ENCODE results near the gene DEPP1. TPM values are rescaled to one million over a fixed set of nuclear protein-coding genes. Genes with fewer than 3 reads are reported as not detected.

DEPP1 gene
- total and polyA plus RNA-seq, 2 of the 4 experiments (the other 2 are of a cell fraction): 13.6 to 30.0 TPM

- Histone ChIP-seq H3K18ac (ENCODE audit: low read depth, low read length) (peak overlapping the region; percentile 99), H3K4ac (ENCODE audit: low read depth, low read length) (peak overlapping the region; percentile 99), H4K5ac (ENCODE audit: low read depth, low read length) (peak overlapping the region; percentile 96), H2BK5ac (ENCODE audit: low read depth, low read length, poor library complexity, severe bottlenecking) (peak overlapping the region; percentile 98), H3K9ac (ENCODE audit: low read depth, low read length) (peak overlapping the region; percentile 77), H4K8ac (ENCODE audit: low read depth in 2 of 2, low read length in 2 of 2) (peak overlapping the region; percentile 92 to 96), H2BK15ac (ENCODE audit: low read depth, low read length) (peak overlapping the region; percentile 97; the same call in 2 of the 3 replicates), H2AFZ (replicated peaks; ENCODE audit: low read length, poor library complexity) (peak overlapping the region; percentile 77), H2BK20ac (ENCODE audit: low read depth, low read length) (peak overlapping the region; percentile 98), H2AK9ac (replicated peaks; ENCODE audit: low read depth, low read length, poor library complexity) (peak overlapping the region; percentile 89), H3K4me2 (ENCODE audit: low read depth, low read length) (peak overlapping the region; percentile 59), H3K56ac (ENCODE audit: extremely low read depth, insufficient read depth, low read length) (peak overlapping the region; percentile 88), H2BK120ac (ENCODE audit: low read depth, low read length) (peak overlapping the region; percentile 99), H3K9me3 (ENCODE audit: control insufficient read depth, insufficient read depth, low read length) (no peaks in the 10 kb centered on the region), H3K79me1 (ENCODE audit: low read depth in 1 of 2, low read length in 2 of 2) (peaks cover 0 to 10% of the 10 kb centered on the region in 2 experiments; a peak in 1 of 4 replicates), H3K23ac (ENCODE audit: low read depth, low read length) (peak overlapping the region; percentile 93), H4K91ac (ENCODE audit: insufficient read depth, low read depth, low read length) (peak overlapping the region; percentile 98), H3K27me3 (ENCODE audit: control insufficient read depth, insufficient read depth, low read length) (no peaks in the 10 kb centered on the region), H4K20me1 (ENCODE audit: insufficient read depth, low read length) (no peaks in the 10 kb centered on the region), H3K14ac (replicated peaks; ENCODE audit: low read depth, low read length) (peak overlapping the region; percentile 95), H2AK5ac (ENCODE audit: low read depth, low read length) (peak overlapping the region; percentile 98), H3K4me1 (ENCODE audit: control insufficient read depth, insufficient read depth, low read length) (peaks cover 52% of the 10 kb centered on the region), H3K4me3 (ENCODE audit: insufficient read depth, low read depth, low read length) (no peak overlapping the region), H3K9me1 (ENCODE audit: insufficient read depth, low read length) (peaks cover 49% of the 10 kb centered on the region), H3K36me3 (ENCODE audit: control insufficient read depth, insufficient read depth, low read length) (peaks cover 7% of the 10 kb centered on the region; the same call in 1 of the 2 replicates), H3K27ac (ENCODE audit: insufficient read depth, low read length) (peak overlapping the region; percentile 99)
- ChIA-PET POLR2A (ENCODE audit: unreplicated experiment) (interaction anchor here (0.5 to 1.3 kb wide), 2 partner anchors 15 to 259 kb away, joined by 3 to 5 read pairs; partner anchors contain the start of gene DEPP1), CTCF (interaction anchor here (0.6 to 1.0 kb wide), 3 partner anchors 61 to 1504 kb away, joined by 3 to 6 read pairs (median 5); no protein-coding TSS in a partner anchor)
- TF ChIP-seq MXI1 (IDR thresholded peaks at IDR 0.05; ENCODE audit: borderline replicate concordance, low read depth, low read length) (no peak), BHLHE40 (IDR thresholded peaks at IDR 0.05; ENCODE audit: low read depth, low read length) (peak; percentile 24; the same call in 1 of the 2 replicates), CTCF (conservative IDR thresholded peaks at IDR 0.05; ENCODE audit: low read depth, low read length) (no peak), NFE2L2 (IDR thresholded peaks at IDR 0.05; ENCODE audit: low read depth, low read length) (no peak), RFX5 (IDR thresholded peaks at IDR 0.05; ENCODE audit: low read depth, low read length) (no peak), RCOR1 (IDR thresholded peaks at IDR 0.05; ENCODE audit: insufficient replicate concordance, low read length) (no peak), CEBPB (IDR thresholded peaks at IDR 0.05; ENCODE audit: low read depth, low read length) (peak; percentile 84), MAZ (IDR thresholded peaks at IDR 0.05; ENCODE audit: borderline replicate concordance, low read depth, low read length) (no peak), POLR2A (IDR thresholded peaks at IDR 0.05; ENCODE audit: low read depth, low read length) (no peak), USF2 (IDR thresholded peaks at IDR 0.05; ENCODE audit: low read depth, low read length) (no peak), MAFK (IDR thresholded peaks at IDR 0.05; ENCODE audit: low read depth, low read length) (no peak)
- intact Hi-C loops (cut with micrococcal nuclease) (loop anchor here (1.0 kb wide), 1 partner anchor 8 kb away; no protein-coding TSS in a partner anchor), in situ Hi-C loops (cut with MboI; ENCODE audit: low sequenced_read_pairs) (loop anchor here (25.0 kb wide), 4 partner anchors 1018 to 1857 kb away; partner anchors contain the start of genes CSGALNACT2 and HNRNPF), dilution Hi-C loops (cut with HindIII; ENCODE audit: low sequenced_read_pairs, unreplicated experiment) (no loop called here)
- DNase-seq (peak; percentile 78), ATAC-seq (ENCODE audit: low read depth) (peak; percentile 58)
- whole genome bisulfite sequencing, 2 experiments (ENCODE audit: extremely low coverage in 2 of 2, insufficient read length in 1 of 2): 14% methylated on average over 2 of the region's 11 CpGs; no CpG with 5 or more reads in 1 of the 2 experiments
- TSS peak; percentile 78 for BruUV-seq (replicated peaks)
Measured at GRCh38 chr10:44993922-44994751, 15.5 kb upstream of the DEPP1 start.

All from IMR-90 (cell line).